Cardiac fibroblast (primary cell): ENCODE data around the gene SMYD3.

Source experiments
- DNase-seq, 2 donors: peaks; one replicate each; pipeline versions ENCODE4 v3.0.0 to v3.0.0-alpha.2; 2010; ENCODE audit warnings: low read depth in 2 of 2
- H3K4me3 ChIP-seq, 2 donors: replicated peaks in 1 of 2; 1 replicate in 1 of 2; 2 replicates in 1 of 2; pipeline ENCODE4 v1.5.1; 2011; ENCODE audit warnings: low read depth in 2 of 2, low read length in 2 of 2, mild to moderate bottlenecking in 2 of 2, moderate library complexity in 1 of 2
- TF ChIP-seq, protein P1 (sequence below): IDR thresholded peaks from one replicate; pipeline ENCODE4 v1.5.1; 2011; ENCODE audit warnings: low read depth, mild to moderate bottlenecking, low read length, inconsistent platforms

Gene SMYD3

DNA sequence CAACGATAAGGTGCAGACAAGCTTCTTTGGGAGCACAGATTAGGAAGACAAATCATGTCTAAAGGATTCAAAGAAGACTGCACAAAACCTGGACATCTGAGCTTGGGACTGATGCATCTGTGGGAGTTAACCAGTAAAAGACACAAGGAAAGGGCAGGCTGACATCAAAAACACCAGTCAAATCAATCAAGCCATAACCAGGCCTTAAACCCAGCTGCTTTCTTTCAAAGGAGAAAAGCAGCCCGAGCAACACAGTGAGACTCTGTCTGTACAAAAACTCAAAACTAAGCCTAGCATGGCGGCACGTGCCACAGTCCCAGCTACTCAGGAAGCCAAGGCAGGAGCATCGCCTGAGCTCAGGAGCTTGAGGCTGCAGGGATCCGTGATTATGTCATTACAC lies 411.6 kb downstream of the SMYD3 start:
- TF ChIP-seq, protein P1, sequence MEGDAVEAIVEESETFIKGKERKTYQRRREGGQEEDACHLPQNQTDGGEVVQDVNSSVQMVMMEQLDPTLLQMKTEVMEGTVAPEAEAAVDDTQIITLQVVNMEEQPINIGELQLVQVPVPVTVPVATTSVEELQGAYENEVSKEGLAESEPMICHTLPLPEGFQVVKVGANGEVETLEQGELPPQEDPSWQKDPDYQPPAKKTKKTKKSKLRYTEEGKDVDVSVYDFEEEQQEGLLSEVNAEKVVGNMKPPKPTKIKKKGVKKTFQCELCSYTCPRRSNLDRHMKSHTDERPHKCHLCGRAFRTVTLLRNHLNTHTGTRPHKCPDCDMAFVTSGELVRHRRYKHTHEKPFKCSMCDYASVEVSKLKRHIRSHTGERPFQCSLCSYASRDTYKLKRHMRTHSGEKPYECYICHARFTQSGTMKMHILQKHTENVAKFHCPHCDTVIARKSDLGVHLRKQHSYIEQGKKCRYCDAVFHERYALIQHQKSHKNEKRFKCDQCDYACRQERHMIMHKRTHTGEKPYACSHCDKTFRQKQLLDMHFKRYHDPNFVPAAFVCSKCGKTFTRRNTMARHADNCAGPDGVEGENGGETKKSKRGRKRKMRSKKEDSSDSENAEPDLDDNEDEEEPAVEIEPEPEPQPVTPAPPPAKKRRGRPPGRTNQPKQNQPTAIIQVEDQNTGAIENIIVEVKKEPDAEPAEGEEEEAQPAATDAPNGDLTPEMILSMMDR = no peak
- H3K4me3 ChIP-seq = no peak overlapping the region
- no peak for DNase-seq

DNA sequence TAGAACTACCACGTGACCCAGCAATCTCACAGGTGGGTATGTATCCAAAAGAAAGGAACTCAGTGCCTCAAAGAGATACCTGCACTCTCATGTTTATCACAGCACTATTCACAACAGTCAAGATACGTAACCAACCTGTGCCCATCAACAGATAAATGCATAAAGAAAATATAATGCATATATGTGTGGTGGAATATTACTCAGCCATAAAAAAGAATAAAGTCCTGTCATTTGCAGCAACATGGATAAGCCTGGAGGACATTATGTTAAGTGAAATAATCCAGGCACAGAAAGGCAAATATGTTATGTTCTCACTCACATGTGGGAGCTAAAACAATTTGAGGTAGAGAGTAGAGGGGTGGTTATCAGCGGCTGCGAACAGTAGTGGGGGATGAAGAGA lies 413.8 kb downstream of the SMYD3 start:
- no peak for DNase-seq
- TF ChIP-seq, protein P1 = no peak
- H3K4me3 ChIP-seq = no peak overlapping the region

DNA sequence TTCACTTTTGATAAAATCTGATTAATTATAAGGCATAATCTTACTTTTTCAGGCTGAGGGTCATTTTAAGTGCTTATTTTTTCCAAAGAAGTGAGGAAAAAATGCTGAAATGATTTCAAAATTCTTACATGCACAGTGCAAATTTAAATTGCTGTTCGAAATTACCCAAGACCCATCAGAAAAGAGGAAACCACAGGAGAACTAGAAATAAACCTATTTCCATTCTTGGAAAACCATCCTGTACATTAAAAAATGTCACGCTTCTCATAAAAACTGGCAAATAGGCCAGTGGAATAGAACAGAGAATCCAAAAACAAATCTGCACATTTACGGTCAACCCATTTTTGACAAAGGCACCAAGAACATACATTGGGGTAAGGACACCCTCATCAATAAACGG lies 414.9 kb downstream of the SMYD3 start:
- no peak for DNase-seq
- TF ChIP-seq, protein P1 = no peak
- no peak overlapping the region for H3K4me3 ChIP-seq

DNA sequence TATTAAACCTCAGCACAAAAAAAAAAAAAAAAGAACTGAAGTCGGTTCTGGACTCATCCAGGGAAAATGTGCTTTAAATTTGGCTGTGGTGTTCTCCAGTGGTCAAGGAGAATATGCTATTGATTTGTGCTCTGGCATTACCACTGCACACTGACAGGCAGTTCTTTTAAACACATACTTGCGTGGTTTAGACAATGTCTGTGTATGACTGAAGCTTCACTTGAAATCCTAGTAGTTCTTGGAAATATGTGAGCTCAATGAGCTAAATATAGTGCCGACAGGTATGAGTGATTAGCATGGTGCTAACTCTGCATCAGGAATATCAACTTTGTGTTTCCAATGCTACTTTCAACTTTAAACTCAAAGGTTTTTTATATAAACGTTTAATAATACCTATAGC lies 415.6 kb downstream of the SMYD3 start:
- TF ChIP-seq, protein P1 = no peak
- H3K4me3 ChIP-seq = no peak overlapping the region
- DNase-seq = no peak

DNA sequence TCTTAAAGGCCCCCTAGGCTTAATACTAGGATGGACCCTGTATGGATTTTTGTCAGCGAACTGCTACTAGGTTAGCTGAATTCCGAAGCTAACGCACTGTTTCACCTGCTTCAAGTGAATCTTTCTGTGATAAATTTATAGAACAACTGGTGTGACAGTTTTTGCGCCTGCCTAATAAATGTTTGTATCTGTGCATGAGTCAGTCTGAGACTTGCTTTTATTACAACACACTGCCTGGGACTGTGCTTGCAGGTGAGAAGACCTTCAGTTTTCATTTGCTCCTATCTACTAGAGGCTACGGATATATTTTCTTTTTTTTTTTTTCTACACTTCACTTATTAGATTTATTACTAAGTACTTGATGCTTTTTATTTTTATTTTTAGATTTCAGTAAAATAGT lies 420.9 kb downstream of the SMYD3 start:
- no peak for DNase-seq
- H3K4me3 ChIP-seq = no peak overlapping the region
- TF ChIP-seq, protein P1 = no peak

DNA sequence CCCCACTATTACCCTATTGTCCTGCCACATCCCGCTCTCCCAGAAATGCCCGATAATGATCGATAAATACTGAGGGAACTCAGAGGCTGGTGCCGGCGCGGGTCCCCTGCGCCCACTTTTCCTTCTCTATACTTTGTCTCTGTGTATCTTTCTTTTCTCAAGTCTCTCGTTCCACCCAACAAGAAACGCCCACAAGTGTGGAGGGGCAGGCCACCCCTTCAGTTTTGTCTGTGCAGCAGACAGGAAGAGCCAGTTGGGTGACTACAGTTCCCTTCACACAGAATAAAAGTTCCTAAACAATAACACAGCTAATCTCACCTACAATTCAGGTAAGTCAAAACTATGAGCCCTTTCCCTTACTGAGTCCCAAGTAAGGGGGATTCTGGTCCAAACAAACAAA lies 423.7 kb downstream of the SMYD3 start:
- no peak for DNase-seq
- TF ChIP-seq, protein P1 = no peak
- H3K4me3 ChIP-seq = no peak overlapping the region

DNA sequence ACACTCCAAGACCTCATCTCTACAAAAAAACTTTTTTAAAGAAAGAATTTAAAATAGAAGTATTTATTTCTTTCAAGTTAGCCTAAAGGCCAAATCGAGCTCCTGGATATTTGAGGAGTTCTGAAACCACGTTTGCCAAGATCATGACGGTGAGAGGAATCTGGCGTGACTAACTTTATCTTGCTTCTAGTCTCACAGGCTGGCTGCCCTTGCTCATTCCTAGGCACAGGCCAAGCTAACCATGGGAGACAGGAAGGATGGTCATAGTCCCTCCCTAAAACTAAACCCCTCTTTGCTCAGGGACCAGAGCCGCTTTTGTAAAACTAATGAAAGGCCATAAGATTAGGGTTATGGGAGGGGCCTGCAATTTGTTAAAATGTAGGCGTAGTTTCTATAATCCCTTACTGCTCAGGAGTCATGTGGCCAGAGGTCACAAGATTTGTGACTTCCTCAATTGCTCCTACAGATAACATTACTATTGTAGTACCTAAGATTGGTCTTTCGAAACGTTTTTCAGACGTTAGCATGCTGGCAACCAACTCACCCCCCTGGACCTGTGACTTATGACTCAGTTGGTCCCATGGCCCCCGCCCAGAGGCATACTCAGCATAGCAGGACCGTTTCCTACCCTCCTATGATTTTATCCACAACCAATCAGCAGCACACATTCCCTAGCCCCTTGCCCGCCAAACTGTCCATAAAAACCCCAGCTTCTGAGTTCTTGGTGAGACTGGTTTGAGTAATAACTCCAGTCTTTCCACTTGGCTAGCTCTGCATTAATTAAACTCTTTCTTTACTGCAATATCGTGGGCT lies 425.0 kb downstream of the SMYD3 start:
- TF ChIP-seq, protein P1 = no peak
- no peak overlapping the region for H3K4me3 ChIP-seq
- DNase-seq = no peak
